HG02885 (cell line): Measurements from ENCODE around the gene B4GALT7.
A peak's percentile ranks its signal among the peaks of the same experiment; 100 is the strongest.
"Not testable (repeated sequence)": the region's sequence is repeated elsewhere in the genome, so short reads cannot be mapped to it uniquely, and the experiment has no call there.

Experiments used
- ATAC-seq: cut with Tn5 transposase; IDR thresholded peaks from one replicate; pipeline ENCODE4 v1.9.1; 2021; ENCODE audit warnings: mild to moderate bottlenecking; ENCODE audit not compliant: unreplicated experiment, poor library complexity

Gene B4GALT7

GRCh38 chr5:177599731-177600507 is at the start of gene B4GALT7:
TSS of gene B4GALT7 (plus strand) at chr5:177600132. CDS start at chr5:177600211, 79 bp downstream.
- ATAC-seq = peak; percentile 89

- no peak for ATAC-seq
Observed at GRCh38 chr5:177552839-177553455, 47.0 kb upstream of the B4GALT7 start.

GRCh38 chr5:177553671-177554429 is 46.1 kb upstream of the B4GALT7 start:
- ATAC-seq = peak; percentile 50

GRCh38 chr5:177554474-177555111 is 45.3 kb upstream of the B4GALT7 start, which contains the start of gene FAM193B:
TSS of gene FAM193B (minus strand) at chr5:177554563. CDS start at chr5:177554458, 105 bp downstream.
- ATAC-seq = peak; percentile 92

GRCh38 chr5:177555228-177555627 is 44.7 kb upstream of the B4GALT7 start:
- no peak for ATAC-seq

GRCh38 chr5:177555665-177556064 is 44.3 kb upstream of the B4GALT7 start:
- no peak for ATAC-seq

GRCh38 chr5:177557041-177557647 is 42.8 kb upstream of the B4GALT7 start:
- ATAC-seq = no peak

GRCh38 chr5:177557796-177558195 is 42.1 kb upstream of the B4GALT7 start:
- no peak for ATAC-seq

GRCh38 chr5:177559446-177559941 is 40.4 kb upstream of the B4GALT7 start:
- ATAC-seq = not testable (repeated sequence)

- ATAC-seq = no peak
Observed at GRCh38 chr5:177565046-177565445, 34.9 kb upstream of the B4GALT7 start.

GRCh38 chr5:177568326-177568725 is 31.6 kb upstream of the B4GALT7 start:
- no peak for ATAC-seq

GRCh38 chr5:177569894-177570293 is 30.0 kb upstream of the B4GALT7 start:
- no peak for ATAC-seq

GRCh38 chr5:177575488-177575887 is 24.4 kb upstream of the B4GALT7 start:
- no peak for ATAC-seq

- ATAC-seq = no peak
Observed at GRCh38 chr5:177576169-177576568, 23.8 kb upstream of the B4GALT7 start.

GRCh38 chr5:177578316-177578715 is 21.6 kb upstream of the B4GALT7 start:
- no peak for ATAC-seq

GRCh38 chr5:177588413-177588909 is 11.5 kb upstream of the B4GALT7 start:
- no peak for ATAC-seq

GRCh38 chr5:177590406-177590805 is 9.5 kb upstream of the B4GALT7 start:
- no peak for ATAC-seq

GRCh38 chr5:177591690-177592009 is 8.3 kb upstream of the B4GALT7 start:
- ATAC-seq = no peak

GRCh38 chr5:177592010-177592834 is 7.7 kb upstream of the B4GALT7 start, which contains the start of gene TMED9:
TSS of gene TMED9 (plus strand) at chr5:177592203. CDS start at chr5:177592215, 12 bp downstream.
- ATAC-seq = peak; percentile 93
